Stimulated activated naive CD8-positive, alpha-beta T cell treated with anti-CD3 and anti-CD28 coated beads, Interleukin-15, amount 100 ng/mL, for 72 hours (primary cell): ENCODE measurements around the gene NR2F1-AS1.
"Not testable (repeated sequence)": the region's sequence is repeated elsewhere in the genome, so short reads cannot be mapped to it uniquely, and the experiment has no call there.

ENCODE experiments used
- ATAC-seq: fragments of 150-1000 bp; cut with Tn5 transposase; 2 replicates; pipeline ENCODE4 v1.10.0; 2021; ENCODE audit warnings: mild to moderate bottlenecking, moderate library complexity
- DNase-seq, 2 donors: peaks; one replicate each; pipeline ENCODE4 v3.0.0; 2021 to 2022
- H3K27ac Mint-ChIP-seq, 2 donors: one replicate each; pipeline ENCODE4 v1.8.0; 2022; ENCODE audit warnings: mild to moderate bottlenecking in 2 of 2, mixed read lengths in 2 of 2, moderate library complexity in 2 of 2
- H3K27me3 Mint-ChIP-seq: one replicate; pipeline ENCODE4 v1.8.0; 2022; ENCODE audit warnings: mixed read lengths
- H3K4me1 Mint-ChIP-seq: one replicate; pipeline ENCODE4 v1.8.0; 2022; ENCODE audit warnings: mild to moderate bottlenecking, mixed read lengths
- H3K4me3 Mint-ChIP-seq, 2 donors: one replicate each; pipeline ENCODE4 v1.8.0; 2022; ENCODE audit warnings: mild to moderate bottlenecking in 2 of 2, mixed read lengths in 2 of 2, moderate library complexity in 1 of 2
- H3K9me3 Mint-ChIP-seq, 2 donors: one replicate each; pipeline ENCODE4 v1.8.0; 2022; ENCODE audit warnings: mixed read lengths in 2 of 2

NR2F1-AS1 gene

GRCh38 chr5:93557021-93557604 is 23.9 kb downstream of the NR2F1-AS1 start:
- Mint-ChIP-seq H3K9me3 (no peaks in the 10 kb centered on the region), H3K27ac (no peak overlapping the region), H3K4me1 (no peaks in the 10 kb centered on the region), H3K4me3 (no peak overlapping the region), H3K27me3 (peaks cover 22% of the 10 kb centered on the region)
- DNase-seq = no peak
- ATAC-seq = no peak

GRCh38 chr5:93549594-93549993 is 31.4 kb downstream of the NR2F1-AS1 start:
- H3K4me1 Mint-ChIP-seq, H3K27ac Mint-ChIP-seq, ATAC-seq, H3K27me3 Mint-ChIP-seq, H3K4me3 Mint-ChIP-seq, H3K9me3 Mint-ChIP-seq, DNase-seq: not testable (repeated sequence)

DNA sequence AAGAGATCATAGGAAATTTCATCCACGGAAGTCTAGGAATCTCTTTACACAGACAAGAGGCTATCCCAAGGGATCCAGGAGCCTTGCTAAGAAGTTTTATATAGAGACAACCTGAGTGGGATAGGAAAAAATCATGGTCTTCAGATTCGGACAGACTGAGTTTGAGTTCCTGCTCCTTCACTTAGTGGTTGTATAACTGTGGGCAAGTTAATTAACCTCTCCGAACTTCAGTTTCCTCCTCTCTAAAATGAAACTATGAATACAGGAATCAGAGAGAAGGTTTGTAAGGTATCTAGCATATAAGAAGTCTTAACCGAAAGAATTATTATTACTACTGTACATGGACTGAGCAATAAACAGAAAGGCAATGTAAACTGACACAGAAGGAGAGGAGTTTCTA is 35.1 kb downstream of the NR2F1-AS1 start:
- Mint-ChIP-seq H3K9me3 (no peaks in the 10 kb centered on the region), H3K27me3 (peaks cover 22% of the 10 kb centered on the region), H3K4me3 (no peak overlapping the region), H3K27ac (no peak overlapping the region), H3K4me1 (no peaks in the 10 kb centered on the region)
- no peak for ATAC-seq
- no peak for DNase-seq

DNA sequence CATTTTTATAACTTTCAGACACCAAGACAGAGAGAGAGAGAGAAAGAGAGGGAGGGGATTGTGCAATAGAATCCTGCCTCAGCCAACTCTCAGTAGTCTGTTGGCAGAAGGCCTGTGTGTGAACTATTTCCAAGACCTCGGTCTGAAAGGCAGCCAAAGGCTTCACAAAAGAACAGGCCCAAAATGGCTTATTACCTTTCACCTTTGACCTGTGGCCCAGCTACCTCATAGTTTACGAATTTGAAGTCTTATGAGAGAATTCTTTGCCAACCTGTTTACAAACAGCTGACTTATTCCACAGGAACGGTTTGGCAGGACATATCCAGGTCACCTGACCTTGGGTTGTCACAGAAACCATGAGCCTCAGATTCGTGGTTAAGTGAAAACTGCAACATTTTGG is 48.6 kb downstream of the NR2F1-AS1 start:
- no peak overlapping the region for H3K4me3 Mint-ChIP-seq
- peaks cover 0 to 20% of the 10 kb centered on the region in 2 donors for H3K9me3 Mint-ChIP-seq
- no peaks in the 10 kb centered on the region for H3K4me1 Mint-ChIP-seq
- H3K27ac Mint-ChIP-seq = no peak overlapping the region
- no peak for ATAC-seq
- no peak for DNase-seq
- no peaks in the 10 kb centered on the region for H3K27me3 Mint-ChIP-seq

DNA sequence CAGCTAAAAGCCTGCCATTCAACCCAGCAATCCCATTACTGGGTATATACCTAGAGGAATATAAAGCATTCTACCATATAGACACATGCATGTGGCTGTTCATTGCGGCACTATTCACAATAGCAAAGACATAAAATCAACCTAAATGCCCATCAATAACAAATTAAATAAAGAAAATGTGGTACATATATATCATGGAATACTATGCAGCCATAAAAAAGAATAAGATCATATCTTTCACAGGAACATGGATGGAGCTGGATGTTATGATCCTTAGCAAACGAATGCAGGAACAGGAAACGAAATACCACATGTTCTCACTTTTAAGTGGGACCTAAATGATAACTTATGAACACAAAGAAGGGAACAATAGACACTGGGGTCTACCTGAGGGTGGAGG is 59.2 kb downstream of the NR2F1-AS1 start:
- H3K27me3 Mint-ChIP-seq = not testable (repeated sequence)
- H3K9me3 Mint-ChIP-seq = peaks cover 30 to 34% of the 10 kb centered on the region in 2 donors

DNA sequence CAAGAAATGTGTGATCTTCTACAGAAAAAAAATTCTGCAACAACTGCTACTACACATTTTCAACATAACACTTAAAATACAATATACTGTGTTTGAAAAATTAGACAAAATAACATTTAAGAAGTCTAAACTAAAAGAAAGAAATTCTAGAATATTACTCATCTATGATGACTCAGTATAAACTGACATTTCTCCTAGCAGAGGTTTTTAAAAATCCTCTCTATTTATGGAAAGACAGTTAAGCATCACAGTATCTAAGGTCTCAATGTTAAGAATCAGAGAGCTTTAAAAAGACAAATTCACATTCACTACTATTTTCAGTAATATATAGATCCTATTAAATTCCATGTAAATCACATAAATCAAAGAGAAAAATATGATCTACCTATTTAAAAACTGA is 61.3 kb downstream of the NR2F1-AS1 start:
- Mint-ChIP-seq H3K27me3 (peaks cover 9% of the 10 kb centered on the region), H3K9me3 (peaks cover 13 to 14% of the 10 kb centered on the region in 2 donors), H3K4me1 (no peaks in the 10 kb centered on the region), H3K4me3 (no peak overlapping the region), H3K27ac (no peak overlapping the region)
- DNase-seq = no peak
- ATAC-seq = no peak

More for the DNA sequence above, 59.2 kb downstream of the NR2F1-AS1 start:
- not testable (repeated sequence) for DNase-seq, H3K27ac Mint-ChIP-seq, H3K4me1 Mint-ChIP-seq, ATAC-seq, H3K4me3 Mint-ChIP-seq

GRCh38 chr5:93517828-93518227 is 63.2 kb downstream of the NR2F1-AS1 start:
- no peaks in the 10 kb centered on the region for H3K4me1 Mint-ChIP-seq
- ATAC-seq (no peak), DNase-seq (no peak)
- H3K9me3 Mint-ChIP-seq = peaks cover 0 to 8% of the 10 kb centered on the region in 2 donors
- H3K27me3 Mint-ChIP-seq = peaks cover 9% of the 10 kb centered on the region
- no peak overlapping the region for H3K27ac Mint-ChIP-seq
- no peak overlapping the region for H3K4me3 Mint-ChIP-seq

DNA sequence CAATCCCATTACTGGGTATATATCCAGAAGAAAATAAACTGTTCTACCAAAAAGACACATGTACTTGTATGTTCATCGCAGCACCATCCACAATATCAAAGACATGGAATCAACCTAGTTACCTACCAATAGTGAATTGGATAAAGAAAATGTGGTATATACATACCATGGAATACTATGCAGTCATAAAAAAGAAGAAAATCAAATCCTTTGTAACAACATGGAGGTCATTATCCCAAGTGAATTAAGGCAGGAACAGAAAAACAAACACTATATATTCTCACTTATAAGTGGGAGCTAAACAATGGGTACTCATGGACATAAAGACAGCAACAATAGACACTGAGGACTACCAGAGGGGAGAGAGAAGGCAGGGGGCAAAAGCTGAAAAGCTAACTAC is 67.7 kb downstream of the NR2F1-AS1 start:
- H3K27me3 Mint-ChIP-seq = no peaks in the 10 kb centered on the region
- H3K4me1 Mint-ChIP-seq = no peaks in the 10 kb centered on the region
- ATAC-seq (no peak), DNase-seq (no peak)
- H3K4me3 Mint-ChIP-seq = no peak overlapping the region
- no peaks in the 10 kb centered on the region for H3K9me3 Mint-ChIP-seq
- no peak overlapping the region for H3K27ac Mint-ChIP-seq

- H3K9me3 Mint-ChIP-seq = no peaks in the 10 kb centered on the region
- ATAC-seq = no peak
Measured at GRCh38 chr5:93512799-93513198, 68.2 kb downstream of the NR2F1-AS1 start.

GRCh38 chr5:93511445-93511844 is 69.6 kb downstream of the NR2F1-AS1 start:
- H3K4me3 Mint-ChIP-seq = no peak overlapping the region
- no peak for ATAC-seq
- no peaks in the 10 kb centered on the region for H3K9me3 Mint-ChIP-seq
- no peak overlapping the region for H3K27ac Mint-ChIP-seq
- no peak for DNase-seq
- no peaks in the 10 kb centered on the region for H3K27me3 Mint-ChIP-seq
- no peaks in the 10 kb centered on the region for H3K4me1 Mint-ChIP-seq

More at GRCh38 chr5:93512799-93513198, 68.2 kb downstream of the NR2F1-AS1 start:
- H3K4me3 Mint-ChIP-seq = no peak overlapping the region
- H3K4me1 Mint-ChIP-seq = no peaks in the 10 kb centered on the region
- DNase-seq = no peak
- H3K27me3 Mint-ChIP-seq = no peaks in the 10 kb centered on the region
- H3K27ac Mint-ChIP-seq = no peak overlapping the region

DNA sequence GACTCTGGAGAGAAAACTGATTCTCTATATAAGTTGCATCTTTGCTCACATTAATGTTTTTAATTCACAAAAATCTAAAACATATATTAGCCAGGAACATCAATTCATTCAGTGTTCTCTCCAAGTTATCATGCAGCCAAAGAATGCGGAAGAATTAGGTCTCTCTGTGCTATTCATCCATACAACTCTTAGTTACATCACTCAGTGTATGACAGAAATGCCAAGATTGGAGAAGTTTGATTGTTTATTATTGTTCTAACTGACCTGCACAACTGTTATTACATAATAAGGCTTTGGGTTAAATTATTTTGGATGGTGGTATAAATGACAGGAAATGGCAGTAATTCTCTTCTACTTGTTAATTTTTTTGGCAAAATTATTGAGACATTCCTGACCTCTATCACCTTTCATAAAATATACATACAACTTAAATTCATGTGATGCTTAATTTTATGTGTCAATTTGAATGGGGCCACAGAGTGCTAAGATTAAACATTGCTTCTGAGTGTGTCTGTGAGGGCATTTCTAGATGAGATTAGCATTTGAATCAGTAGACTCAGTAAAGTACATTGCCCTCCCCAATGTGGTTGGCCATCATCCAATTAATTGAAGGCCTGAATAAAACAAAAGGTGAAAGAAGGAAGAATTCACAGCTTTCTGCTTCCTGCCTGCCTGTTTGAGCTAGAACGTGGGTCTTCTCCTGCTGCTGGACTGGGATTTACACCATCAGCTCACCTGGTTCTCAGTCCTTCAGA is 70.2 kb downstream of the NR2F1-AS1 start:
- H3K9me3 Mint-ChIP-seq = no peaks in the 10 kb centered on the region
- no peak overlapping the region for H3K4me3 Mint-ChIP-seq
- no peak for DNase-seq
- H3K27me3 Mint-ChIP-seq = no peaks in the 10 kb centered on the region
- H3K4me1 Mint-ChIP-seq = no peaks in the 10 kb centered on the region
- no peak for ATAC-seq
- H3K27ac Mint-ChIP-seq = no peak overlapping the region

DNA sequence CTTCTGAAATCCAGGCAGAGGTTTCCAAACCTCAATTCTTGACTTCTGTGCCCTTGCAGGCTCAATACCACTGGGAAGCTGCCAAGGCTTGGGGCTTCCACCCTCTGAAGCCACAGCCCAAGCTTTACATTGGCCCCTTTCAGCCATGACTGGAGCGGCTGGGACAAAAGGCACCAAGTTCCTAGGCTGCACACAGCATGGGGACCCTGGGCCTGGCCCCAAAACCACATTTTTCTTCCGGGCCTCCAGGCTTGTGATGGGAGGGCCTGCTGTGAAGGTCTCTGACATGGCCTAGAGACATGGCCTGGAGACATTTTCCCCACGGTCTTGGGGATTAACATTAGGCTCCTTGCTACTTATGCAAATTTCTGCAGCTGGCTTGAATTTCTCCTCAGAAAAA is 75.5 kb downstream of the NR2F1-AS1 start:
- H3K27me3 Mint-ChIP-seq, H3K9me3 Mint-ChIP-seq, H3K4me3 Mint-ChIP-seq, H3K27ac Mint-ChIP-seq, ATAC-seq, H3K4me1 Mint-ChIP-seq, DNase-seq: not testable (repeated sequence)

DNA sequence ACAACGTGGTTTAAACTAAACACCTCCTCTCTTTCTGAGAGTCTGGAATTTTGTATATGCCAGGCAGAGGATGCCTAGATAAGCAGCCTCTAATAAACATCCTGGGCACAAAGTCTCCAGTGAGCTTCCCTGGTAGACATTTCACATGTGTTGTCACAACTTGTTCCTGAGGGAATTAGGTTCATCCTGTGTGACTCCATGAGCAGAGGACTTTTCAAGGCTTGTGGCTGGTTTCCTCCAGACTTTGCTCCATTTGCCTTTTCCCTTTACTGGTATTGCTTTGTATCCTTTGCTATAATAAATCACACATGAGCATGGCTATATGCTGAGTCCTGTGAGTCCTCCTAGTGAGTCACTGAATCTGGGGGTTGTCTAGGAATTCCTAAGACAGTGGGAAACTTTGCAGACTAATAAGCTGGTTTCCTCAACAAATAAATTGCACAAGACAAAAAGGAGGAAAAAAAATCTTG is 77.4 kb downstream of the NR2F1-AS1 start:
- no peaks in the 10 kb centered on the region for H3K4me1 Mint-ChIP-seq
- H3K9me3 Mint-ChIP-seq = no peaks in the 10 kb centered on the region
- peaks cover 6% of the 10 kb centered on the region for H3K27me3 Mint-ChIP-seq
- ATAC-seq (no peak), DNase-seq (no peak)
- H3K4me3 Mint-ChIP-seq = no peak overlapping the region
- H3K27ac Mint-ChIP-seq = no peak overlapping the region

DNA sequence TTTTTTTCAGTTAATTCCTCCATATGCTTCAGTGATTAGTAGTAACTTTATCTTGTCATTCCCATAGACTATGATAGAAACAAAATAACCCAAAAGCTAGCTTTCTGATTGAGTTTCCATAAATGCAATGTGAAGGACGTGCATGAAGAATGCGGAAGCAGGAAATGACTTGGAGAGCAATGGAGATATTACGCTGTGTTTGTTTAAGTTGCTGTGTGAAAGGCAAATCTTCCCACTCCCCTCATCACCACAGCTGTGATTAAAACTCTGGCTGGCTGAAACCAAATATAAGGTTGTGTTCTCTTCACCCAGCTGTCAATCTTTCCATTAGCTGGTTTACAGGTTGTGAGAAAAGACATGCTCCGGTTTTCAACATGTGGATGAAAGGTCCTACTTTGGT is 83.9 kb downstream of the NR2F1-AS1 start:
- Mint-ChIP-seq H3K27me3 (peaks cover 6% of the 10 kb centered on the region), H3K4me1 (no peaks in the 10 kb centered on the region), H3K27ac (no peak overlapping the region), H3K4me3 (no peak overlapping the region), H3K9me3 (no peaks in the 10 kb centered on the region)
- ATAC-seq = no peak
- no peak for DNase-seq

DNA sequence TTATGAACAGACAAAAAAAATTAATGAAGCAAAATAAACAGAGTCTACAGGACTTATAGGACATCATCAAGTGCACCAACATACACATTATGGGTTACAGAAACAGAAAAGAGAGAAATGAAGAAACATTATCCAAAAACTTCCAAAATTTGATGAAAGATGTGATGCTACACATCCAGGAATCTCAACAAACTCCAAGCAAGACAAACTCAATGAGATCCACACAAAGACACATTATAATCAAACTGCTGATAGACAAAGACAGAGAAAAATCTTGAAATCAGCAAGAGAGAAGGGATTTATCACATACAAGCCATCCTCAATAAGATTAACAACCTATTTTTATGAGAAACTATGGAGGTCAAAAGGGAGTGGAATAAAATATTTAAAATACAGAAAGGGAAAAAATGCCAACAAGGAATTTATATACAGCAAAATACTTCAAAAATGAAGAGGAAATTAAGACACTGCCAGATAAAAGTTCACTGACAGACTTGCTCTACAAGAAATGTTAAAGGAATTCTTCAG is 101.0 kb downstream of the NR2F1-AS1 start:
- H3K9me3 Mint-ChIP-seq = peaks cover 1 to 17% of the 10 kb centered on the region in 2 donors
- ATAC-seq = no peak
- H3K4me1 Mint-ChIP-seq = no peaks in the 10 kb centered on the region
- no peaks in the 10 kb centered on the region for H3K27me3 Mint-ChIP-seq
- no peak overlapping the region for H3K4me3 Mint-ChIP-seq
- no peak overlapping the region for H3K27ac Mint-ChIP-seq
- DNase-seq = no peak

DNA sequence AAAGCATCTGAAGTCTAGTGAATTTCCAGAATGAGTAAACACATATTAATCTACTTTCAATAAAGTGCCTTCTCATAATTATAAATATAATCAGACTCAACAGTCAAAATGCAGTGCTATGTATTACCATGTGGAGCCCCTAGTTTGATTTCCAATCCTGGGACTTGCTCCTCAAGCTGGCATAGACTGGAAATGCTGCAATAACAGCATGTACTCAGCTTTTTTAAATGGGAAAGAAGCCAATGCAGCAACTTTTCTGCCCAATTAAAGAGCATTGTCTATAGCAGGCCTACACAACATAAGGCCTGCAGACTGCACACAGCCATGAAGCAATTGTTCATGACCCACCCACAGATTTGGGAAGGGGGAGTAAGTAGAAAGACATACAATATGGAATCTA is 103.2 kb downstream of the NR2F1-AS1 start:
- Mint-ChIP-seq H3K27ac (no peak overlapping the region), H3K9me3 (peaks cover 0 to 8% of the 10 kb centered on the region in 2 donors), H3K27me3 (no peaks in the 10 kb centered on the region), H3K4me3 (no peak overlapping the region), H3K4me1 (no peaks in the 10 kb centered on the region)
- ATAC-seq (no peak), DNase-seq (no peak)
